Heart left ventricle (tissue), 16 donors: ENCODE measurements around the gene FAF1. TPM values are rescaled to one million over a fixed set of nuclear protein-coding genes. Genes with fewer than 3 reads are reported as not detected.

Source experiments
- ATAC-seq, 4 donors: fragments of 200-7000 bp; cut with Tn5 transposase; one replicate each; pipeline ENCODE4 v1.9.1; 2020 to 2022; ENCODE audit warnings: moderate library complexity in 4 of 4, mild to moderate bottlenecking in 3 of 4, moderate number of reproducible peaks in 1 of 4
- DNase-seq, 5 donors: peaks; one replicate each; pipeline ENCODE4 v3.0.0-alpha.2; 2020
- H3K27ac ChIP-seq, 12 donors: fragments of 200-600 bp; sonication (generic) in 4 of 12; one replicate each; pipeline versions ENCODE4 v1.5.0 to v1.8.0; 2016 to 2022; ENCODE audit warnings: mild to moderate bottlenecking in 2 of 12
- H3K27me3 ChIP-seq, 9 donors: fragments of 200-600 bp; sonication (generic) in 2 of 9; one replicate each; pipeline versions ENCODE4 v1.5.1 to v1.8.0; 2016 to 2022; ENCODE audit warnings: mild to moderate bottlenecking in 3 of 9
- H3K36me3 ChIP-seq, 9 donors: fragments of 200-600 bp; sonication (generic) in 2 of 9; one replicate each; pipeline versions ENCODE4 v1.5.0 to v1.8.0; 2018 to 2022; ENCODE audit warnings: mild to moderate bottlenecking in 2 of 9
- H3K4me1 ChIP-seq, 12 donors: fragments of 200-600 bp; sonication (generic) in 4 of 12; one replicate each; pipeline versions ENCODE4 v1.5.0 to v1.8.0; 2016 to 2022; ENCODE audit warnings: mild to moderate bottlenecking in 3 of 12
- H3K4me3 ChIP-seq, 12 donors: fragments of 200-600 bp; sonication (generic) in 4 of 12; one replicate each; pipeline versions ENCODE4 v1.5.0 to v1.8.0; 2017 to 2022; ENCODE audit warnings: mild to moderate bottlenecking in 9 of 12, moderate library complexity in 4 of 12
- H3K9me3 ChIP-seq, 12 donors: fragments of 200-600 bp; sonication (generic) in 4 of 12; one replicate each; pipeline versions ENCODE4 v1.5.0 to v1.8.0; 2016 to 2022; ENCODE audit warnings: mild to moderate bottlenecking in 1 of 12
- POLR2A ChIP-seq, 2 donors: fragments of 450-650 bp; IDR thresholded peaks; one replicate each; pipeline ENCODE4 v1.6.1; 2017; ENCODE audit warnings: antibody characterized with exemption in 2 of 2, mild to moderate bottlenecking in 2 of 2, moderate library complexity in 2 of 2
- WGBS, 4 donors: extraction: QIAGEN DNeasy Blood & Tissue Kit in 2 of 4; methylation state at CpG; one replicate each; pipeline versions ENCODE4 v1.1.5 to v1.1.7; 2013 to 2018; 5-methylcytosine and 5-hydroxymethylcytosine counted together
- intact Hi-C, 10 donors: fragments of 100-400 bp; cut with DNase I; formaldehyde crosslinking; loops; one replicate each; pipeline versions ENCODE4 v1.11.1 to v1.14.2; 2022
- polyA plus RNA-seq, 2 donors: library from polyadenylated mRNA; stranded (reverse); fragments of 200-250 nt; gene quantifications; one replicate each; pipeline ENCODE4 v1.2.3, GENCODE V29; 2013
- total RNA-seq, 9 donors: library from RNA; depleted of rRNA in 2 of 9; stranded (reverse); fragments of >200 nt in 2 of 9; fragmentation: NEBNext Ultra II Directional in 3 of 9; extraction: Animal tissue kit (Norgen Biotek cat#: 25700) in 3 of 9; gene quantifications; one replicate each; pipeline versions ENCODE4 v1.1.0 to v1.2.4, GENCODE V29; 2016 to 2023
- TF ChIP-seq, protein P1 (sequence below), 12 donors: fragments of 200-600 bp; sonication (generic) in 4 of 12; IDR thresholded peaks; one replicate each; pipeline versions ENCODE4 v1.5.0 to v1.8.0; 2018 to 2022; ENCODE audit warnings: antibody characterized with exemption in 12 of 12, mild to moderate bottlenecking in 5 of 12
- donor health status: ischemic (EF 13 %, LVEDD 7.1; RV severe dilation, severe dysfunction).
- donor health status: healthy with polysubstance abuse.
- donor health status: DM: no; HTN: yes; CAD: no.
- donor health status: DM: no; HTN: no; CAD: no.
- donor health status: ischemic (EF 25% LVEDD 6.9; RV normal size, moderate dysfunction).
- donor health status: ischemic (EF 25% LVEDD 5.7; RV mildly dilated, moderate dysfunction).
- donor health status: healthy.
- donor health status: DM: yes; HTN: yes; CAD: no.
- donor health status: ischemic (EF 35%, LVEDD 5.7; RV mildly dilated, moderate dysfunction).
- donor health status: nonischemic (EF 11% LVEDD 7.7; RV severe dilation, severe dysfunction).
- donor health status: DM: yes; HTN: yes; CAD: no.
- donor health status: PGD.
- donor health status: ischemic (EF 29% LVEDD 5.4; RV normal size, mild dysfunction).
- donor health status: nonischemic (EF 23%, LVEDD 6.1; RV moderate dilation, normal function).

The FAF1 gene
- total and polyA plus RNA-seq, 11 donors = 41.0 to 112 (median 81.3) TPM

DNA sequence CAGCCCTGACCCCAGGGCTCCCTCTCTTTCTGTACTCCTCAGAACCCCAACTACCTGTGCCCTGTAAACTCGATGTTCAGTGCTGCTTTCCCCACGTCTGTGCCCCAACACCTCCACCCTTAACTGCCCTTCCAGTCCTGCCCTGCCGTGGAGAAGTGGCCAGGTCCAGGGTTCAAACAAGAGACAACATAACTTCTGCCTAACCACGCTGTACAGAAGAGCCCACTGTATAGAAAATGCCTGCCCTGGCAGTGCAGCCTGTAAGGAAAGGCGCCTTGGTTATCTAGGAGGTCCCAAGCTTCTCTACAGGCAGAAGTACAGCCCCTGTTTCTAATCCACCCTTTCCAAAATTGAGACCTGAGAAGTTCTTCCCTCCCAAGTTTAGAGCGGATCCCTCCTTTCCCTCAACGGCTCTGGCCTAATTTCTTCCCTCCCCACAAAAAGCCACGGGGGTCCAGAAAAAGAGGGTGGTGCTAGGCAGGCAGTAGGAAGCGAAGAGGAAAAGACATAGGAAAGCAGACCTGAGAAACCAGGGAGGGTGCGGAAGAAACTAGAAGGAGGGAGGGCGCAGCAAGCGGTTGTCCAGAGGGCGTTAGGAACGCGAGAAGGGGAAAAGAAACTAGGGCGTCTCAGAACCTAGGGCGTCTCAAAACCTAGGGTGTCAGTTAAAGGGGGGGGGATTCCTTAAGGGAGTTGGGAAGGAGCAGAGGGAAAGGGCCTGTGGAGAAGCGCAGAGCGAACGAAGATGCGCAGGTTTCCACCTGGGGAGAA, 540.0 kb downstream of the FAF1 start:
- no peaks in the 10 kb centered on the region for H3K9me3 ChIP-seq
- H3K27me3 ChIP-seq = peaks cover 65 to 100% (median 98%) of the 10 kb centered on the region in 9 donors

DNA sequence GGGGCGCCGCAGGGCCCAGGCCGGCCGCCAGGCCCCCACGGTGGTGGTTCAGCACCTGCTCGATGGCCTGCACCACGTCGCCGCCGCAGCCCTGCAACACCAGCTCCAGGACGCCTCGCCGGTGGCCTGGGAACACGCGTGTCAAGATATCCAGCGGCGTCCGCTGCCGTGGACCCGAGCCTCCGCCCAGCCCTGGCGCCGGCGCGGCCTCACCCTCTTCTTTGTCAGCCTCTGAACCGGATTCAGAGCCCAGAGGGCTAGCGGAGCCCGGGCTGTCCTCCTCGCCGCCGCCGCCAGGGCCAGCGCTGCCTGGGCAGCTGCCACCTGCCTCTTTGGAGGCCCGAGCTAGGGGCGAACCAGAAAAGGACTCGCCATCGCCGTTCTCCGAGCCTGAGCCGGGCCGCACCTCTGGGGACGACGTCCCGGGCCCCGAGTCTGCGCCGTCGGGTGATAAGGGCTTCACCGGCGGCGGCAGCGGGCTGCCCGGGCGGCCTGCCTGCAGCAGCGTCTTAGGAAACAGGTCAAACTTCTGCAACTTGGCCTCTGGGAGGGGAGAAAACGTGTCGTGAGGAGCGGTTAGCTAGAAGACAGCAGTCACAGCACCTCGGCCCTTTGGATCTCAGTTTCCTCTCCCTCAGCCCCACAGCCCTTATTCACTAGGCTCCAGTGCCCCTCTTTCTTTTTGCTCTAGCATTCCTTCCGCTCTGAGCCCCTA, 540.7 kb downstream of the FAF1 start:
- Histone ChIP-seq H3K27ac (no peak overlapping the region), H3K27me3 (peaks cover 65 to 100% (median 98%) of the 10 kb centered on the region in 9 donors), H3K9me3 (no peaks in the 10 kb centered on the region), H3K36me3 (no peaks in the 10 kb centered on the region), H3K4me3 (peak overlapping the region in 5 of 12 donors; percentile 0 to 48 (median 12)), H3K4me1 (peaks cover 0 to 76% (median 34%) of the 10 kb centered on the region in 12 donors)
- DNase-seq (peak in 1 of 5 donors; percentile 37), ATAC-seq (no peak)
- TF ChIP-seq, protein P1, sequence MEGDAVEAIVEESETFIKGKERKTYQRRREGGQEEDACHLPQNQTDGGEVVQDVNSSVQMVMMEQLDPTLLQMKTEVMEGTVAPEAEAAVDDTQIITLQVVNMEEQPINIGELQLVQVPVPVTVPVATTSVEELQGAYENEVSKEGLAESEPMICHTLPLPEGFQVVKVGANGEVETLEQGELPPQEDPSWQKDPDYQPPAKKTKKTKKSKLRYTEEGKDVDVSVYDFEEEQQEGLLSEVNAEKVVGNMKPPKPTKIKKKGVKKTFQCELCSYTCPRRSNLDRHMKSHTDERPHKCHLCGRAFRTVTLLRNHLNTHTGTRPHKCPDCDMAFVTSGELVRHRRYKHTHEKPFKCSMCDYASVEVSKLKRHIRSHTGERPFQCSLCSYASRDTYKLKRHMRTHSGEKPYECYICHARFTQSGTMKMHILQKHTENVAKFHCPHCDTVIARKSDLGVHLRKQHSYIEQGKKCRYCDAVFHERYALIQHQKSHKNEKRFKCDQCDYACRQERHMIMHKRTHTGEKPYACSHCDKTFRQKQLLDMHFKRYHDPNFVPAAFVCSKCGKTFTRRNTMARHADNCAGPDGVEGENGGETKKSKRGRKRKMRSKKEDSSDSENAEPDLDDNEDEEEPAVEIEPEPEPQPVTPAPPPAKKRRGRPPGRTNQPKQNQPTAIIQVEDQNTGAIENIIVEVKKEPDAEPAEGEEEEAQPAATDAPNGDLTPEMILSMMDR (IDR thresholded peaks at IDR 0.05) = no peak
- TF ChIP-seq POLR2A (IDR thresholded peaks at IDR 0.05) = no peak
- intact Hi-C loops = no loop called here
- 1 to 3% (median 3%) methylated on average over 12 to 60 of the region's 60 CpGs for WGBS, 4 donors

More for the DNA sequence above, 540.0 kb downstream of the FAF1 start:
- DNase-seq (no peak), ATAC-seq (no peak)
- Histone ChIP-seq H3K27ac (no peak overlapping the region), H3K4me3 (no peak overlapping the region), H3K4me1 (peaks cover 0 to 83% (median 41%) of the 10 kb centered on the region in 12 donors), H3K36me3 (no peaks in the 10 kb centered on the region)
- intact Hi-C loops = no loop called here
- 6 to 7% (median 7%) methylated on average over 21 of the region's 21 CpGs for WGBS, 4 donors
- TF ChIP-seq, protein P1 (IDR thresholded peaks at IDR 0.05) = no peak
- TF ChIP-seq POLR2A (IDR thresholded peaks at IDR 0.05) = no peak

GRCh38 chr1:50418600-50419109, 541.4 kb downstream of the FAF1 start:
- Histone ChIP-seq H3K9me3 (no peaks in the 10 kb centered on the region), H3K36me3 (no peaks in the 10 kb centered on the region), H3K27me3 (peaks cover 65 to 100% (median 92%) of the 10 kb centered on the region in 9 donors), H3K4me1 (peaks cover 0 to 69% (median 28%) of the 10 kb centered on the region in 12 donors), H3K4me3 (peak overlapping the region in 11 of 12 donors; percentile 24 to 48 (median 33)), H3K27ac (no peak overlapping the region)
- 1 to 3% (median 2%) methylated on average over 19 to 64 of the region's 64 CpGs for WGBS, 4 donors
- ATAC-seq = peak in 2 of 4 donors; percentile 43 to 49
- peak in 1 of 5 donors; percentile 60 for DNase-seq
- intact Hi-C loops = no loop called here
- TF ChIP-seq, protein P1 (IDR thresholded peaks at IDR 0.05) = no peak
- TF ChIP-seq POLR2A (IDR thresholded peaks at IDR 0.05) = no peak
